GM19043 (cell line): ENCODE results near the gene PRPF31.
"Not testable (repeated sequence)": the region's sequence is repeated elsewhere in the genome, so short reads cannot be mapped to it uniquely, and the experiment has no call there.

ENCODE experiments used
- ATAC-seq: cut with Tn5 transposase; IDR thresholded peaks from one replicate; pipeline ENCODE4 v1.9.1; 2021; ENCODE audit warnings: low read depth; ENCODE audit not compliant: unreplicated experiment

The PRPF31 gene

GRCh38 chr19:54115109-54116063 is at the start of gene PRPF31, which contains the start of gene TFPT:
Gene PRPF31 (plus strand): TSS chr19:54115754. CDS start chr19:54118279, 2,525 bp downstream.
Gene TFPT (minus strand): TSS chr19:54115657. CDS start chr19:54115269, 388 bp downstream.
- peak; percentile 64 for ATAC-seq

- no peak for ATAC-seq
Measured at GRCh38 chr19:54069470-54069869, 46.1 kb upstream of the PRPF31 start.

- ATAC-seq = no peak
Measured at GRCh38 chr19:54073829-54074228, 41.7 kb upstream of the PRPF31 start.

GRCh38 chr19:54074851-54075250 is 40.7 kb upstream of the PRPF31 start:
- no peak for ATAC-seq

- ATAC-seq = no peak
Measured at GRCh38 chr19:54077334-54077733, 38.2 kb upstream of the PRPF31 start.

- no peak for ATAC-seq
Measured at GRCh38 chr19:54081032-54081431, 34.5 kb upstream of the PRPF31 start, which contains the start of gene TARM1. Gene TARM1 (minus strand): TSS chr19:54081365. CDS start chr19:54081340, 25 bp downstream.

- no peak for ATAC-seq
Measured at GRCh38 chr19:54084410-54084809, 31.1 kb upstream of the PRPF31 start.

- no peak for ATAC-seq
Measured at GRCh38 chr19:54094426-54095000, 21.0 kb upstream of the PRPF31 start.

- no peak for ATAC-seq
Measured at GRCh38 chr19:54095136-54095858, 20.3 kb upstream of the PRPF31 start.

- ATAC-seq = not testable (repeated sequence)
Measured at GRCh38 chr19:54095859-54096616, 19.5 kb upstream of the PRPF31 start.

GRCh38 chr19:54096617-54097106 is 18.9 kb upstream of the PRPF31 start:
- ATAC-seq = no peak

GRCh38 chr19:54099190-54099902 is 16.2 kb upstream of the PRPF31 start:
- ATAC-seq = no peak

GRCh38 chr19:54099903-54100255 is 15.7 kb upstream of the PRPF31 start:
- not testable (repeated sequence) for ATAC-seq

GRCh38 chr19:54100561-54100960 is 15.0 kb upstream of the PRPF31 start, which contains the start of gene OSCAR:
Gene OSCAR (minus strand): TSS chr19:54100803. CDS start chr19:54100792, 11 bp downstream.
- ATAC-seq = no peak

- peak; percentile 94 for ATAC-seq
Measured at GRCh38 chr19:54102421-54103169, 13.0 kb upstream of the PRPF31 start, which contains the start of gene NDUFA3. Gene NDUFA3 (plus strand): TSS chr19:54102855. CDS start chr19:54102879, 24 bp downstream.

GRCh38 chr19:54104998-54105715 is 10.4 kb upstream of the PRPF31 start:
- no peak for ATAC-seq

- no peak for ATAC-seq
Measured at GRCh38 chr19:54105796-54106195, 9.8 kb upstream of the PRPF31 start.

GRCh38 chr19:54106716-54107115 is 8.8 kb upstream of the PRPF31 start:
- ATAC-seq = no peak
